ENCODE measurements around the gene JPT1. TPM values are rescaled to one million over a fixed set of nuclear protein-coding genes. Genes with fewer than 3 reads are reported as not detected.

Gene JPT1
- total RNA-seq, 1 experiment from 2014 or later, result 341 TPM

DNA sequence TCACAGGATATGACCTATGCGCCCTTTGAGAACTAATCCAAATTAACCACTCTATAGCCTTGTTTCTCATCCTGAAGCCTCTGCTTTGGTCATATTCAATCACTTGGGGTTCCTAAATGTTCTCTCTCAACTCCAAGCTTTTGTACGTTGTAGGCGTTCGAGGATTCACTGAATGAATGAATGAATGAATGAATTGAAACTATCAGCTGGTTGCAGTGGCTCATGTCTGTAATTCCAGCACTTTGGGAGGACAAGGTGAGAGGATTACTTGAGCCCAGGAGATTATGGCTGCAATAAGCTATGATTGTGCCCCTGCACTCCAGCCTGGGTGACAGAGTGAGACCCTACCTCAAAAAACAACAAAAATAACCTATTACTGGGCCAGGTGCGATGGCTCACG is 34.3 kb upstream of the JPT1 start:
- Mint-ChIP-seq H3K9me3 (no peaks in the 10 kb centered on the region), H3K36me3 (no peaks in the 10 kb centered on the region), H3K27me3 (ENCODE audit: low read depth) (no peaks in the 10 kb centered on the region; the same call in 1 of the 2 replicates), H3K4me3 (no peak overlapping the region), H3K4me1 (peaks cover 7% of the 10 kb centered on the region), H3K27ac (no peak overlapping the region)
- CTCF ChIA-PET, result interaction anchor here (1.0 to 2.0 kb wide), 5 partner anchors 13 to 120 kb away, joined by 4 to 23 read pairs (median 5); no protein-coding TSS in a partner anchor
- DNase-seq (ENCODE audit: low spot score) (no peak), ATAC-seq (no peak)
- POLR2A ChIA-PET, result no interaction called here
- no peak for TF ChIP-seq NFYB (CRISPR knock-in tag; conservative IDR thresholded peaks at IDR 0.05; ENCODE audit: low read depth)
- TF ChIP-seq, protein P1, sequence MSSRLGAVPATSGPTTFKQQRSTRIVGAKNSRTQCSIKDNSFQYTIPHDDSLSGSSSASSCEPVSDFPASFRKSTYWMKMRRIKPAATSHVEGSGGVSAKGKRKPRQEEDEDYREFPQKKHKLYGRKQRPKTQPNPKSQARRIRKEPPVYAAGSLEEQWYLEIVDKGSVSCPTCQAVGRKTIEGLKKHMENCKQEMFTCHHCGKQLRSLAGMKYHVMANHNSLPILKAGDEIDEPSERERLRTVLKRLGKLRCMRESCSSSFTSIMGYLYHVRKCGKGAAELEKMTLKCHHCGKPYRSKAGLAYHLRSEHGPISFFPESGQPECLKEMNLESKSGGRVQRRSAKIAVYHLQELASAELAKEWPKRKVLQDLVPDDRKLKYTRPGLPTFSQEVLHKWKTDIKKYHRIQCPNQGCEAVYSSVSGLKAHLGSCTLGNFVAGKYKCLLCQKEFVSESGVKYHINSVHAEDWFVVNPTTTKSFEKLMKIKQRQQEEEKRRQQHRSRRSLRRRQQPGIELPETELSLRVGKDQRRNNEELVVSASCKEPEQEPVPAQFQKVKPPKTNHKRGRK (CRISPR knock-in tag; IDR thresholded peaks at IDR 0.05; ENCODE audit: borderline replicate concordance), result no peak
- TF ChIP-seq, protein P2, sequence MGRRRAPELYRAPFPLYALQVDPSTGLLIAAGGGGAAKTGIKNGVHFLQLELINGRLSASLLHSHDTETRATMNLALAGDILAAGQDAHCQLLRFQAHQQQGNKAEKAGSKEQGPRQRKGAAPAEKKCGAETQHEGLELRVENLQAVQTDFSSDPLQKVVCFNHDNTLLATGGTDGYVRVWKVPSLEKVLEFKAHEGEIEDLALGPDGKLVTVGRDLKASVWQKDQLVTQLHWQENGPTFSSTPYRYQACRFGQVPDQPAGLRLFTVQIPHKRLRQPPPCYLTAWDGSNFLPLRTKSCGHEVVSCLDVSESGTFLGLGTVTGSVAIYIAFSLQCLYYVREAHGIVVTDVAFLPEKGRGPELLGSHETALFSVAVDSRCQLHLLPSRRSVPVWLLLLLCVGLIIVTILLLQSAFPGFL (CRISPR knock-in tag; IDR thresholded peaks at IDR 0.05; ENCODE audit: borderline replicate concordance), result no peak
- TF ChIP-seq JUN (CRISPR knock-in tag; IDR thresholded peaks at IDR 0.05), result no peak
- TF ChIP-seq OVOL2 (CRISPR knock-in tag; IDR thresholded peaks at IDR 0.05; ENCODE audit: borderline replicate concordance), result no peak
- TF ChIP-seq, protein P3, sequence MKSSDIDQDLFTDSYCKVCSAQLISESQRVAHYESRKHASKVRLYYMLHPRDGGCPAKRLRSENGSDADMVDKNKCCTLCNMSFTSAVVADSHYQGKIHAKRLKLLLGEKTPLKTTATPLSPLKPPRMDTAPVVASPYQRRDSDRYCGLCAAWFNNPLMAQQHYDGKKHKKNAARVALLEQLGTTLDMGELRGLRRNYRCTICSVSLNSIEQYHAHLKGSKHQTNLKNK (CRISPR knock-in tag; IDR thresholded peaks at IDR 0.05), result no peak
- TF ChIP-seq KAT7 (CRISPR knock-in tag; IDR thresholded peaks at IDR 0.05; ENCODE audit: borderline replicate concordance), result no peak
- TF ChIP-seq ELF4 (CRISPR knock-in tag; IDR thresholded peaks at IDR 0.05; ENCODE audit: low read depth), result no peak
- TF ChIP-seq, protein P4, sequence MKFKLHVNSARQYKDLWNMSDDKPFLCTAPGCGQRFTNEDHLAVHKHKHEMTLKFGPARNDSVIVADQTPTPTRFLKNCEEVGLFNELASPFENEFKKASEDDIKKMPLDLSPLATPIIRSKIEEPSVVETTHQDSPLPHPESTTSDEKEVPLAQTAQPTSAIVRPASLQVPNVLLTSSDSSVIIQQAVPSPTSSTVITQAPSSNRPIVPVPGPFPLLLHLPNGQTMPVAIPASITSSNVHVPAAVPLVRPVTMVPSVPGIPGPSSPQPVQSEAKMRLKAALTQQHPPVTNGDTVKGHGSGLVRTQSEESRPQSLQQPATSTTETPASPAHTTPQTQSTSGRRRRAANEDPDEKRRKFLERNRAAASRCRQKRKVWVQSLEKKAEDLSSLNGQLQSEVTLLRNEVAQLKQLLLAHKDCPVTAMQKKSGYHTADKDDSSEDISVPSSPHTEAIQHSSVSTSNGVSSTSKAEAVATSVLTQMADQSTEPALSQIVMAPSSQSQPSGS (CRISPR knock-in tag; IDR thresholded peaks at IDR 0.05; ENCODE audit: borderline replicate concordance, low read depth), result no peak
- TF ChIP-seq TEAD1 (CRISPR knock-in tag; IDR thresholded peaks at IDR 0.05), result no peak
- TF ChIP-seq FOXP1 (CRISPR knock-in tag; IDR thresholded peaks at IDR 0.05; ENCODE audit: borderline replicate concordance), result no peak
- no peak for TF ChIP-seq ZNF263 (CRISPR knock-in tag; IDR thresholded peaks at IDR 0.05; ENCODE audit: low read depth)
- TF ChIP-seq FOXK1 (CRISPR knock-in tag; IDR thresholded peaks at IDR 0.05), result no peak
- no peak for TF ChIP-seq NR3C1 (CRISPR knock-in tag; conservative IDR thresholded peaks at IDR 0.05; ENCODE audit: low read depth)
- TF ChIP-seq ZBTB21 (CRISPR knock-in tag; IDR thresholded peaks at IDR 0.05; ENCODE audit: borderline replicate concordance), result no peak
- TF ChIP-seq, protein P5, sequence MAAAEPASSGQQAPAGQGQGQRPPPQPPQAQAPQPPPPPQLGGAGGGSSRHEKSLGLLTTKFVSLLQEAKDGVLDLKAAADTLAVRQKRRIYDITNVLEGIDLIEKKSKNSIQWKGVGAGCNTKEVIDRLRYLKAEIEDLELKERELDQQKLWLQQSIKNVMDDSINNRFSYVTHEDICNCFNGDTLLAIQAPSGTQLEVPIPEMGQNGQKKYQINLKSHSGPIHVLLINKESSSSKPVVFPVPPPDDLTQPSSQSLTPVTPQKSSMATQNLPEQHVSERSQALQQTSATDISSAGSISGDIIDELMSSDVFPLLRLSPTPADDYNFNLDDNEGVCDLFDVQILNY (CRISPR knock-in tag; IDR thresholded peaks at IDR 0.05), result no peak
- no peak for TF ChIP-seq ZNF121 (CRISPR knock-in tag; IDR thresholded peaks at IDR 0.05)
- no peak for TF ChIP-seq ZNF396 (CRISPR knock-in tag; IDR thresholded peaks at IDR 0.05; ENCODE audit: borderline replicate concordance)
- no peak for TF ChIP-seq ZNF232 (CRISPR knock-in tag; IDR thresholded peaks at IDR 0.05)
- no peak for TF ChIP-seq PRRX2 (CRISPR knock-in tag; IDR thresholded peaks at IDR 0.05)
